HepG2 (cell line): ENCODE data around the gene MCAT. TPM values are rescaled to one million over a fixed set of nuclear protein-coding genes. Genes with fewer than 3 reads are reported as not detected.

Experiments used
- ADNP ChIP-seq: sonication (generic); formaldehyde crosslinking; IDR thresholded peaks from 2 replicates; pipeline ENCODE4 v1.4.0; 2020; ENCODE audit warnings: missing genetic modification reagents
- AGO1 ChIP-seq: fragments of 200-400 bp; formaldehyde crosslinking; IDR thresholded peaks from 2 replicates; pipeline ENCODE4 v1.6.1; 2017; ENCODE audit warnings: mild to moderate bottlenecking, low read depth, low read length, moderate library complexity; ENCODE audit not compliant: poor library complexity, severe bottlenecking
- AHDC1 ChIP-seq: sonication (generic); formaldehyde crosslinking; IDR thresholded peaks from 2 replicates; pipeline ENCODE4 v1.5.1; 2020; ENCODE audit warnings: mild to moderate bottlenecking, missing genetic modification reagents, borderline replicate concordance
- ARNT2 ChIP-seq: sonication (generic); formaldehyde crosslinking; IDR thresholded peaks from 2 replicates; pipeline ENCODE4 v1.8.0; 2022; ENCODE audit warnings: mild to moderate bottlenecking, low read depth, missing genetic modification reagents, moderate library complexity
- ATF6 ChIP-seq: sonication (generic); formaldehyde crosslinking; conservative IDR thresholded peaks from 2 replicates; pipeline ENCODE4 v1.4.0; 2020; ENCODE audit warnings: missing genetic modification reagents
- CREBL2 ChIP-seq: sonication (generic); formaldehyde crosslinking; IDR thresholded peaks from 2 replicates; pipeline ENCODE4 v1.8.1; 2023; ENCODE audit warnings: missing genetic modification reagents, mild to moderate bottlenecking, borderline replicate concordance
- FOXA3 ChIP-seq: IDR thresholded peaks from 2 replicates; pipeline ENCODE4 v1.6.1; 2016; ENCODE audit warnings: missing genetic modification reagents, missing compliant biosample characterization
- MATR3 ChIP-seq: sonication (generic); formaldehyde crosslinking; IDR thresholded peaks from 2 replicates; pipeline ENCODE4 v1.4.0; 2020; ENCODE audit warnings: missing genetic modification reagents
- NFRKB ChIP-seq: fragments of 450-650 bp; IDR thresholded peaks from 2 replicates; pipeline ENCODE4 v1.6.1; 2017
- POLR2AphosphoS5 ChIP-seq: IDR thresholded peaks from 2 replicates; pipeline ENCODE4 v1.6.1; 2012; ENCODE audit warnings: low read depth, low read length
- TFE3 ChIP-seq: IDR thresholded peaks from 2 replicates; pipeline ENCODE4 v1.6.1; 2016
- ZNF329 ChIP-seq: sonication (generic); formaldehyde crosslinking; IDR thresholded peaks from 2 replicates; pipeline ENCODE4 v1.9.0; 2021; ENCODE audit warnings: low read depth, mild to moderate bottlenecking, missing genetic modification reagents
- ZNF513 ChIP-seq: sonication (generic); formaldehyde crosslinking; conservative IDR thresholded peaks from 2 replicates; pipeline ENCODE4 v1.5.0; 2020; ENCODE audit warnings: missing genetic modification reagents
- ZNF598 ChIP-seq: sonication (generic); formaldehyde crosslinking; IDR thresholded peaks from 2 replicates; pipeline ENCODE4 v1.5.1; 2020; ENCODE audit warnings: mild to moderate bottlenecking, missing genetic modification reagents, borderline replicate concordance
- ZNF747 ChIP-seq: sonication (generic); formaldehyde crosslinking; IDR thresholded peaks from 2 replicates; pipeline ENCODE4 v1.8.1; 2023; ENCODE audit warnings: missing genetic modification reagents, mild to moderate bottlenecking, borderline replicate concordance
- ZNF761 ChIP-seq: sonication (generic); formaldehyde crosslinking; conservative IDR thresholded peaks from 2 replicates; pipeline ENCODE4 v1.4.0; 2020; ENCODE audit warnings: mild to moderate bottlenecking, missing genetic modification reagents
- ZSCAN21 ChIP-seq: sonication (generic); formaldehyde crosslinking; IDR thresholded peaks from 2 replicates; pipeline ENCODE4 v1.8.0; 2022; ENCODE audit warnings: mild to moderate bottlenecking, missing genetic modification reagents, moderate library complexity, borderline replicate concordance
- ZSCAN25 ChIP-seq: sonication (generic); formaldehyde crosslinking; IDR thresholded peaks from 2 replicates; pipeline ENCODE4 v1.8.0; 2022; ENCODE audit warnings: mild to moderate bottlenecking, missing genetic modification reagents
- polyA plus RNA-seq, 8 experiments: library from polyadenylated mRNA; depleted of rRNA in 3 of 8; stranded (reverse) in 7 of 8; unstranded in 1 of 8; fragments of >200 nt; fragmentation: Illumina TruSeq in 4 of 8; extraction: Trizol in 4 of 8; gene quantifications; 2 replicates each; pipeline versions ENCODE4 v1.2.1 to v1.2.3, GENCODE V29; 2011 to 2016; ENCODE audit warnings: low read depth in 4 of 8, missing spikeins in 1 of 8, mixed read lengths in 1 of 8; ENCODE audit not compliant: insufficient read depth in 1 of 8
- total RNA-seq, 5 experiments: library from RNA; depleted of rRNA; stranded (reverse); fragments of >200 nt; fragmentation: Illumina TruSeq; extraction: Trizol; gene quantifications; 2 replicates each; pipeline ENCODE4 v1.2.3, GENCODE V29; 2016; ENCODE audit warnings: low read depth in 1 of 5

MCAT gene
- total and polyA plus RNA-seq, 2 of the 13 experiments (the other 11 are each of a cell fraction or from before 2014, with no cell fraction given) = 9.3 to 16.7 TPM

- 0 out of 2 replicates have a peak, but pooled peaks have one; percentile 42 for TF ChIP-seq ATF6 (CRISPR knock-in tag)
- peak; percentile 79 for TF ChIP-seq POLR2AphosphoS5
- TF ChIP-seq ZNF747 (CRISPR knock-in tag) = no peak; the same call in 1 of the 2 replicates
- TF ChIP-seq AHDC1 (CRISPR knock-in tag) = no peak
- TF ChIP-seq ZNF513 (CRISPR knock-in tag) = no peak
- TF ChIP-seq CREBL2 = 0 out of 2 replicates have a peak, but pooled peaks have one; percentile 64
- TF ChIP-seq FOXA3 = no peak; the same call in 1 of the 2 replicates
- TF ChIP-seq ZSCAN21 = no peak
- TF ChIP-seq ZNF598 (CRISPR knock-in tag) = peak; percentile 77; the same call in 1 of the 2 replicates
- no peak for TF ChIP-seq MATR3
- TF ChIP-seq ZNF761 = peak; percentile 46; the same call in 1 of the 2 replicates
- peak; percentile 85 for TF ChIP-seq ARNT2 (CRISPR knock-in tag)
- no peak for TF ChIP-seq AGO1
- no peak for TF ChIP-seq ADNP (CRISPR knock-in tag)
- no peak; the same call in 1 of the 2 replicates for TF ChIP-seq TFE3 (CRISPR knock-in tag)
- TF ChIP-seq ZNF329 (CRISPR knock-in tag) = 0 out of 2 replicates have a peak, but pooled peaks have one; percentile 57
- peak; percentile 85 for TF ChIP-seq ZSCAN25 (CRISPR knock-in tag)
- TF ChIP-seq NFRKB = no peak
These were observed 54.0 kb downstream of the MCAT start, which contains the start of gene TTLL1 (continued) for GRCh38 chr22:43088984-43089717.
